ENCODE measurements around the gene EEIG1.

GRCh38 chr9:127941062-127941960 is 39.5 kb downstream of the EEIG1 start:
- TF ChIP-seq CTCF (IDR thresholded peaks at IDR 0.05): no peak
- TF ChIP-seq POLR2A (IDR thresholded peaks at IDR 0.05): no peak
